ENCODE results near the gene EXOC1.

DNA sequence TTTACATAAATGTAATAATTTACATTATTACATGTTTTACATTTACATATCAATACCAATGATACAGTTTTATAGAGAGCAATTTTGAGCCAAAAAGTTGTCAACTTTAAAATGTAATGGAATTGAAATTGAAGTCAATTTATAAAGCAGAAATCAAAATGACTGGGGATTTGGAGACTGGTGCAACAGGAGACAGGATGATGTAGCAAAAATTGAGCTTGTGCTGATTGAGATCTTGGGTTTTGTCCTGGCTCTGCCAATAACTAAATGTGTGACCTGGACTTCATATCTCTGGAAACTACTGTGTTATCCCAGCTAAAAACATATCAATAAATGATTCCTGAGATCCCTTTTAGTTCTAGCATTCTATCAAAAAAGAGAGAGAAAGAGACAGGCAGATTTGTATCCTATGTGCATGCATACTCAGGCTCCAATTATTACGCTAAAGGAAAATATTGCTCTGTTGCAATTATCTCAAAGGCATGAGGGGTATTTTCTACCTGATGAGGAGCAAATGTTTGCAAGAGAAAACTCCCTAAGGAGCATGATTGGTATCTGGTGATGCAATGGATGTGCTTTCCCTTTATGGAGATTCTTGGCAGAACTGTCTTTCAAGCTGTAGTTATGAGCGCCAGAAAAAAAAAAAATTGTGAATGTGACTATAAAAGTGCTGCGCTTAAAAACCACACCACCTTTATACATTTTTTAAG is 19.2 kb upstream of the EXOC1 start:
- TF ChIP-seq, protein P1, sequence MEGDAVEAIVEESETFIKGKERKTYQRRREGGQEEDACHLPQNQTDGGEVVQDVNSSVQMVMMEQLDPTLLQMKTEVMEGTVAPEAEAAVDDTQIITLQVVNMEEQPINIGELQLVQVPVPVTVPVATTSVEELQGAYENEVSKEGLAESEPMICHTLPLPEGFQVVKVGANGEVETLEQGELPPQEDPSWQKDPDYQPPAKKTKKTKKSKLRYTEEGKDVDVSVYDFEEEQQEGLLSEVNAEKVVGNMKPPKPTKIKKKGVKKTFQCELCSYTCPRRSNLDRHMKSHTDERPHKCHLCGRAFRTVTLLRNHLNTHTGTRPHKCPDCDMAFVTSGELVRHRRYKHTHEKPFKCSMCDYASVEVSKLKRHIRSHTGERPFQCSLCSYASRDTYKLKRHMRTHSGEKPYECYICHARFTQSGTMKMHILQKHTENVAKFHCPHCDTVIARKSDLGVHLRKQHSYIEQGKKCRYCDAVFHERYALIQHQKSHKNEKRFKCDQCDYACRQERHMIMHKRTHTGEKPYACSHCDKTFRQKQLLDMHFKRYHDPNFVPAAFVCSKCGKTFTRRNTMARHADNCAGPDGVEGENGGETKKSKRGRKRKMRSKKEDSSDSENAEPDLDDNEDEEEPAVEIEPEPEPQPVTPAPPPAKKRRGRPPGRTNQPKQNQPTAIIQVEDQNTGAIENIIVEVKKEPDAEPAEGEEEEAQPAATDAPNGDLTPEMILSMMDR (IDR thresholded peaks at IDR 0.05): no peak
- no peak for TF ChIP-seq POLR2A (IDR thresholded peaks at IDR 0.05)

Measured in adrenal gland (tissue), 5 donors.